Measurements from ENCODE around the gene CFAP97D2. TPM values are rescaled to one million over a fixed set of nuclear protein-coding genes. Genes with fewer than 3 reads are reported as not detected.
A peak's percentile ranks its signal among the peaks of the same experiment; 100 is the strongest.

Gene CFAP97D2
- total and polyA plus RNA-seq, 2 experiments from 2014 or later, result not detected

DNA sequence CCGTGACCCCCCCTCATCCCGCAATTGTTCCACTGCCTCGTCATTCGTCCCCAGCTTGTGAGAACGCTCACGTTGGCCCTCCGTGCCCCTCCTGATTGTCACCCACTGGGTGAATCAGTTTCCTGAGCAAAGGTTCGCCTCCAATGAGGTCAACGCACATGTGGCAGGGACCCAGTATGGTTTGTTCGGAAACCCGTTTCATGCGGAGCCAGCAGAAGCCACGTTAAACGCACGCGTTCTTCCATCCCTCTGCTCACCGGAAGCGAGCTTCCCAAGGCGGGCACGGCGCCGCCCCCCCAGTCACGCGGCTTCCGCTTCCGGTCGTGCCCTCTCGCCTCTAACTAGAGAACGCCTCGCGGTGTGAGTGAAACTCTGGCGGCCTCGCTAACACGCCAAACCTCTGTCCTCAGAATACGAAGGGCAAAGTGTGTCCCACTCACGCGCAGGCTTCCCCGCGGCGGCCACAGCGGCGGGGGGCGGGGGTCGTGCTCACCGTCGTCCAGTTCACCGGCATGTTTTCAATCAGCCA, 18.0 kb upstream of the CFAP97D2 start:
- no peaks in the 10 kb centered on the region for H3K4me1 ChIP-seq (ENCODE audit: low read depth)
- H3K36me3 ChIP-seq, result no peaks in the 10 kb centered on the region
- no peaks in the 10 kb centered on the region for H3K9me3 ChIP-seq (ENCODE audit: low read depth)
- H3K27ac ChIP-seq, result no peak overlapping the region
- TF ChIP-seq, protein P1, sequence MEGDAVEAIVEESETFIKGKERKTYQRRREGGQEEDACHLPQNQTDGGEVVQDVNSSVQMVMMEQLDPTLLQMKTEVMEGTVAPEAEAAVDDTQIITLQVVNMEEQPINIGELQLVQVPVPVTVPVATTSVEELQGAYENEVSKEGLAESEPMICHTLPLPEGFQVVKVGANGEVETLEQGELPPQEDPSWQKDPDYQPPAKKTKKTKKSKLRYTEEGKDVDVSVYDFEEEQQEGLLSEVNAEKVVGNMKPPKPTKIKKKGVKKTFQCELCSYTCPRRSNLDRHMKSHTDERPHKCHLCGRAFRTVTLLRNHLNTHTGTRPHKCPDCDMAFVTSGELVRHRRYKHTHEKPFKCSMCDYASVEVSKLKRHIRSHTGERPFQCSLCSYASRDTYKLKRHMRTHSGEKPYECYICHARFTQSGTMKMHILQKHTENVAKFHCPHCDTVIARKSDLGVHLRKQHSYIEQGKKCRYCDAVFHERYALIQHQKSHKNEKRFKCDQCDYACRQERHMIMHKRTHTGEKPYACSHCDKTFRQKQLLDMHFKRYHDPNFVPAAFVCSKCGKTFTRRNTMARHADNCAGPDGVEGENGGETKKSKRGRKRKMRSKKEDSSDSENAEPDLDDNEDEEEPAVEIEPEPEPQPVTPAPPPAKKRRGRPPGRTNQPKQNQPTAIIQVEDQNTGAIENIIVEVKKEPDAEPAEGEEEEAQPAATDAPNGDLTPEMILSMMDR (IDR thresholded peaks at IDR 0.05; ENCODE audit: low read depth, low read length), result no peak
- no peaks in the 10 kb centered on the region for H3K27me3 ChIP-seq
- no peak overlapping the region for H3K4me3 ChIP-seq
- no peak for DNase-seq (ENCODE audit: low read depth in 1 of 2, low spot score in 1 of 2)

DNA sequence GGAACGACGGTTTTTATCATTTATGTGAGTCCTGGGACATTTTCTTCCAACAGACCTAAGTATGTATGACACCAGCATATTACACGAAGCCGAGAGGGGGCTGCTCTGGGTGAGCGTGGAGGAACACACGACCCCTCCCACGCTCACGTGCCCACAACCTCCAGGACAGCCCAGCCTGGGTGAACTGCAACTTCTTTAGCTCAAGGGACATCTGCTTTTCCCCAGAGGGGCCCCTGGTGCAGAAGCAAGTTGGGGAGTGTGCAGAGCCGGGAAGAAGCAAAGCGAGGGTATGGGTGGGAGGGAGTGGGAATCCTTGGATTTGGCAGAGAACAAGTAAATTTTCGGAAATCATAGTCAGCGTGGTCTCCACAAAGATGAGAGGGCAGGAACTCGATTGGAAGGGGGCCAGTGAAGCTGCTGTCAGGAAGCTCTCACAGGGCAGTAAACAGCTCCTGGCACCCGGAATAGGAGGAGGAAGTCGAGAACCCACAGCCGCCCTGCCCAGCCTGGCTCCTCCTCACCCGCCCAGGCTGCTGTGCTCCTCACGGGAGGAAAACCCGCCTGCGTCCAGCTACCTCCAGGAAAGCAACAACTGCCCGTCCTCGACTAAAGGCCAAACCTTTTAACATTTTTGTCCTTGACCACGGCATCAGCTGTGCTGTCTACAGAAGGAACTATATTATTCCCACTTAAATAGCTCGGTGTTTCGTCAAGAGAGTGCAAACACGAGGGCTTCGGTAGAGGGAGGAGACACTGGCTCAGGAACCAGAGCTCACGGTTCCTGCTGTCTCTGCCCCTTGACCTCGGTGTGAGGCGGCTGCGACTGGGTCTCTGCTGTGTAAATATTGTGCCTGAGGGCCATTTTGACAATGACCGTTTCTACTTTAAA, 17.2 kb upstream of the CFAP97D2 start:
- H3K9me3 ChIP-seq (ENCODE audit: low read depth), result no peaks in the 10 kb centered on the region
- no peak overlapping the region for H3K27ac ChIP-seq
- no peak overlapping the region for H3K4me3 ChIP-seq
- H3K36me3 ChIP-seq, result no peaks in the 10 kb centered on the region
- peak in 1 of 2 donors; percentile 82 for DNase-seq (ENCODE audit: low read depth in 1 of 2, low spot score in 1 of 2)
- H3K4me1 ChIP-seq (ENCODE audit: low read depth), result no peaks in the 10 kb centered on the region
- no peaks in the 10 kb centered on the region for H3K27me3 ChIP-seq
- TF ChIP-seq, protein P1 (IDR thresholded peaks at IDR 0.05; ENCODE audit: low read depth, low read length), result no peak

DNA sequence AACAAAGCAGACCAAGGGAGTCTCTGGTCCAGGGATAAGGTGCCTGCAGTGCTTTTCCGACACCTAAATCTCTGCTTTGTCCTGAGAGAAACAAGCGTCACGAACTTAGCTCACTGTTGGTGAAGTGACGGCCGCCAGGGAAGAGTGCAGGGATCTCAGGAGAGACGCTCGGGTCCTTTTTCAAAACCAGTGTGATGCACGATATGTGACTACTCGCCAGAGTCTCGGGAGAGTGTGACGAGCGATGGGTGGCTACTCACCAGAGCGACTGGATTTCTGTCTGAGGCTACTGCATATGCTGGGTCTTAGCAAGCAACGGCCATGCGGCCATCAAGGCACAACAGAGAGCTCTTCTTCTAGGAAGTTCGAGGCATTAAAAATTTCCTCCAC, 16.5 kb upstream of the CFAP97D2 start:
- no peaks in the 10 kb centered on the region for H3K27me3 ChIP-seq
- no peaks in the 10 kb centered on the region for H3K9me3 ChIP-seq (ENCODE audit: low read depth)
- H3K36me3 ChIP-seq, result no peaks in the 10 kb centered on the region
- TF ChIP-seq, protein P1 (IDR thresholded peaks at IDR 0.05; ENCODE audit: low read depth, low read length), result no peak
- H3K4me3 ChIP-seq, result no peak overlapping the region
- H3K27ac ChIP-seq, result no peak overlapping the region
- DNase-seq (ENCODE audit: low read depth in 1 of 2, low spot score in 1 of 2), result no peak
- no peaks in the 10 kb centered on the region for H3K4me1 ChIP-seq (ENCODE audit: low read depth)

DNA sequence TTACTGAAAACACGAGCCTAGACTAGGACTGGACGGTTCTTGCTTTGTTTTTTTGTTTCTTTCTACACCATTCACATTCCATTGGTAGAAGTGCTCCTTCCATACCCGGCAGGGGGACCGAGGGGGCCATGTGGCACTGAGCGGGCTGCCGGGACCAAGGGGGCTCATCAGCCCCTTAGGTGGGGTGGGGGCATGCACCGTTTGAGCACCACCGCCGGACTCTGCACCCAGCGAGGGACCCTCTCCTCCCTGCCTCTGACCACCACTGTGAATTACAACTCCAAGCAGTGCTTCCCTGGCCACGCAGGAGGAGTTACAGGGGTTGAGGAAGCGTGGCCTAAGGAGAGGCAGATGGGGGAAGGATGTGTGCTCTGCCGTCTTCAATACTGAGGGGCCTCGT, 15.0 kb upstream of the CFAP97D2 start:
- DNase-seq (ENCODE audit: low read depth in 1 of 2, low spot score in 1 of 2), result no peak
- H3K36me3 ChIP-seq, result no peaks in the 10 kb centered on the region
- H3K9me3 ChIP-seq (ENCODE audit: low read depth), result no peaks in the 10 kb centered on the region
- TF ChIP-seq, protein P1 (IDR thresholded peaks at IDR 0.05; ENCODE audit: low read depth, low read length), result no peak
- no peaks in the 10 kb centered on the region for H3K27me3 ChIP-seq
- H3K27ac ChIP-seq, result no peak overlapping the region
- no peak overlapping the region for H3K4me3 ChIP-seq
- H3K4me1 ChIP-seq (ENCODE audit: low read depth), result no peaks in the 10 kb centered on the region

DNA sequence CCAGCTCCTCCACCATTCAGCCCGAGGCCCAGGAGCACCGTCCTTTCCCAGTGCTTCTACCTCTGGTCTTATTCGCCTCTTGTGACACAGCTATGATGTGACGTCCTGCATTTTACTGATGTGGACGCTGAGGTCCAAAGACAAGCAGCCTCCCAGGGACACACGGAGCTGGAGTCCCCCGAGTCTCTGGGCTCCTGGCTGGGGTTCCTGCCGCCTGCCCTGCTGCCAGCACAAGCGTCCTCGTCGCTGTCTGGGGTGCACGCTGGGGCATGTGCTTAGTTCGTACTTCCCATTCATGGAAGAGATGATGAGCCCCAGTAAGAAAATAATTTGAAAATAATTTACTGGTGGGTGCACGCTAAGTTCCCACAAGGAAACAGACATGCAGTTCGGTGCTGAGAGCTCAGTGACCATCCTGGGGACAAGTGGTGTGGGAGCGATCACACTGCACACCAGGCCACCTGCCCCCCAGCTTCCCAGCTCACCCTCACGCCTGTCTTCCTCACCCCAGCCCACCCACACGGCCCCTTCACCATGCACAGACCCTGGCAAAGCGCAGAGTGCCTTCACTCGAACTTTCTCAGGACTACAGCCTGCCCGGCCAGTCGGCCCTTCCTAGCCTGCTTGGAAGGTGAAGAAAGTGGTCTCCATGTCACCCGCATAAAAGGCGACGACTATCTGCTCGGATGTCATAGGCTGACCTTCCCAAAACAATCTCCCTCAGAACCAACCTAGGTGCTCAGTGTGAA, 14.2 kb upstream of the CFAP97D2 start:
- H3K4me3 ChIP-seq, result no peak overlapping the region
- TF ChIP-seq, protein P1 (IDR thresholded peaks at IDR 0.05; ENCODE audit: low read depth, low read length), result no peak
- H3K27me3 ChIP-seq, result no peaks in the 10 kb centered on the region
- H3K4me1 ChIP-seq (ENCODE audit: low read depth), result no peaks in the 10 kb centered on the region
- H3K9me3 ChIP-seq (ENCODE audit: low read depth), result no peaks in the 10 kb centered on the region
- no peak for DNase-seq (ENCODE audit: low read depth in 1 of 2, low spot score in 1 of 2)
- H3K27ac ChIP-seq, result no peak overlapping the region
- no peaks in the 10 kb centered on the region for H3K36me3 ChIP-seq
